SK-N-SH (cell line): ENCODE measurements around the gene LRP5. TPM values are rescaled to one million over a fixed set of nuclear protein-coding genes. Genes with fewer than 3 reads are reported as not detected.

Source experiments
- CTCF ChIA-PET: fragments of 300-600, 350-600 bp; formaldehyde crosslinking; extraction: SDS; loops from one replicate; lab custom pipeline; 2021; lab: Yijun Ruan, JAX
- POLR2A ChIA-PET: fragments of 350-600 bp; sonication (Branson Sonifier 250); formaldehyde crosslinking; extraction: SDS; loops from one replicate; lab custom pipeline; 2020; ENCODE audit warnings: antibody characterized with exemption, inconsistent platforms; lab: Yijun Ruan, JAX
- DNase-seq: peaks from one replicate; pipeline ENCODE4 v3.0.0; 2012
- H2AFZ ChIP-seq: fragments of 200-600 bp; sonication (generic); 2 replicates; pipeline ENCODE4 v1.8.1; 2016; ENCODE audit warnings: antibody characterized with exemption, mild to moderate bottlenecking, low read depth
- H3F3A ChIP-seq: fragments of 200-600 bp; sonication (generic); replicated peaks from 2 replicates; pipeline ENCODE3; 2016; ENCODE audit warnings: antibody characterized with exemption, mild to moderate bottlenecking; ENCODE audit not compliant: insufficient read depth
- H3K27ac ChIP-seq, 2 experiments: fragments of 200-500 bp in 1 of 2; fragments of 200-600 bp in 1 of 2; sonication (Bioruptor generic) in 1 of 2; sonication (generic), shearing (Covaris generic) in 1 of 2; 2 replicates each; pipeline versions ENCODE4 v1.5.1 to v1.6.1; 2014 to 2016; ENCODE audit warnings: low read depth in 2 of 2, inconsistent platforms in 1 of 2, low read length in 1 of 2, mild to moderate bottlenecking in 1 of 2, mixed read lengths in 1 of 2
- H3K27me3 ChIP-seq: fragments of 200-600 bp; sonication (generic), shearing (Covaris generic); 2 replicates; pipeline ENCODE4 v1.6.1; 2016; ENCODE audit warnings: mixed run types; ENCODE audit not compliant: insufficient read depth
- H3K36me3 ChIP-seq, 2 experiments: fragments of 200-500 bp in 1 of 2; fragments of 200-600 bp in 1 of 2; sonication (Bioruptor generic) in 1 of 2; sonication (generic) in 1 of 2; replicated peaks in 1 of 2; 2 replicates each; pipeline versions ENCODE3 to v1.5.1; 2014 to 2016; ENCODE audit warnings: low read length in 1 of 2, mild to moderate bottlenecking in 1 of 2; ENCODE audit not compliant: insufficient read depth in 2 of 2, control insufficient read depth in 1 of 2
- H3K4me1 ChIP-seq, 2 experiments: fragments of 200-500 bp in 1 of 2; fragments of 200-600 bp in 1 of 2; sonication (Bioruptor generic) in 1 of 2; sonication (generic), shearing (Covaris generic) in 1 of 2; 2 replicates each; pipeline versions ENCODE4 v1.5.1 to v1.6.1; 2014 to 2016; ENCODE audit warnings: low read depth in 1 of 2, low read length in 1 of 2, mixed run types in 1 of 2; ENCODE audit not compliant: insufficient read depth in 2 of 2, control insufficient read depth in 1 of 2
- H3K4me2 ChIP-seq: fragments of 200-600 bp; sonication (generic), shearing (Covaris generic); 2 replicates; pipeline ENCODE4 v1.6.1; 2017; ENCODE audit warnings: mixed run types
- H3K4me3 ChIP-seq, 2 experiments: fragments of 200-500 bp in 1 of 2; fragments of 200-600 bp in 1 of 2; sonication (Bioruptor generic) in 1 of 2; sonication (generic), shearing (Covaris generic) in 1 of 2; 2 replicates each; pipeline versions ENCODE4 v1.5.1 to v1.8.1; 2014 to 2016; ENCODE audit warnings: low read depth in 2 of 2, inconsistent platforms in 1 of 2, low read length in 1 of 2, mild to moderate bottlenecking in 1 of 2, mixed read lengths in 1 of 2, moderate library complexity in 1 of 2
- H3K79me2 ChIP-seq: fragments of 200-600 bp; sonication (generic); 2 replicates; pipeline ENCODE4 v1.8.1; 2017; ENCODE audit warnings: mild to moderate bottlenecking; ENCODE audit not compliant: insufficient read depth
- H3K9ac ChIP-seq: fragments of 200-600 bp; sonication (generic); 2 replicates; pipeline ENCODE4 v1.6.1; 2017; ENCODE audit warnings: mixed run types
- H3K9me2 ChIP-seq: fragments of 200-600 bp; sonication (generic); 2 replicates; pipeline ENCODE4 v1.6.1; 2017; ENCODE audit warnings: mixed run types
- H3K9me3 ChIP-seq: fragments of 200-600 bp; sonication (generic); 2 replicates; pipeline ENCODE4 v1.6.1; 2017; ENCODE audit warnings: mixed run types, mild to moderate bottlenecking, moderate library complexity
- H4K20me1 ChIP-seq: fragments of 200-600 bp; sonication (generic); 2 replicates; pipeline ENCODE4 v1.6.1; 2017; ENCODE audit warnings: mild to moderate bottlenecking, mixed run types; ENCODE audit not compliant: insufficient read depth
- FOSL2 ChIP-seq: IDR thresholded peaks from 2 replicates; pipeline ENCODE4 v1.4.0; 2012; ENCODE audit warnings: low read depth, mild to moderate bottlenecking, moderate library complexity, borderline replicate concordance
- IRF3 ChIP-seq: fragments of 150-350 bp; IDR thresholded peaks from 2 replicates; pipeline ENCODE4 v1.6.1; 2016; ENCODE audit warnings: mild to moderate bottlenecking, low read depth, low read length
- PBX3 ChIP-seq: IDR thresholded peaks from 2 replicates; pipeline ENCODE4; 2012
- RAD21 ChIP-seq: IDR thresholded peaks from 2 replicates; pipeline ENCODE4 v1.6.1; 2012; ENCODE audit warnings: mild to moderate bottlenecking, low read length
- RCOR1 ChIP-seq: fragments of 150-350 bp; IDR thresholded peaks from 2 replicates; pipeline ENCODE4 v1.6.1; 2017; ENCODE audit warnings: antibody characterized with exemption, low read length
- RFX5 ChIP-seq: IDR thresholded peaks from 2 replicates; pipeline ENCODE4 v1.6.1; 2012; ENCODE audit warnings: mild to moderate bottlenecking, improper control_type of control experiment, low read length
- TAF1 ChIP-seq: IDR thresholded peaks from 2 replicates; pipeline ENCODE4 v1.6.1; 2012; ENCODE audit warnings: low read depth, mild to moderate bottlenecking, low read length, moderate library complexity, borderline replicate concordance
- TCF12 ChIP-seq: IDR thresholded peaks from 2 replicates; pipeline ENCODE4 v1.4.0; 2012
- WGBS: methylation state at CpG from one replicate; pipeline ENCODE4 v1.1.6; 2017; ENCODE audit warnings: low lambda C conversion rate; 5-methylcytosine and 5-hydroxymethylcytosine counted together
- polyA plus RNA-seq, 3 experiments: library from polyadenylated mRNA; depleted of rRNA; stranded (reverse); fragments of >200 nt; gene quantifications; 2 replicates each; pipeline ENCODE4 v1.2.3, GENCODE V29; 2012
- TF ChIP-seq, protein P1 (sequence below): fragments of 150-350 bp; IDR thresholded peaks from 2 replicates; pipeline ENCODE4 v1.6.1; 2017; ENCODE audit warnings: antibody characterized with exemption, low read length, low read depth, borderline replicate concordance
- TF ChIP-seq, protein P2 (sequence below): IDR thresholded peaks from 2 replicates; pipeline ENCODE4 v1.4.0; 2012; ENCODE audit warnings: low read depth, borderline replicate concordance

LRP5 gene
- polyA plus RNA-seq, 1 of the 3 experiments (the other 2 are of a cell fraction), result 15.0 TPM

DNA sequence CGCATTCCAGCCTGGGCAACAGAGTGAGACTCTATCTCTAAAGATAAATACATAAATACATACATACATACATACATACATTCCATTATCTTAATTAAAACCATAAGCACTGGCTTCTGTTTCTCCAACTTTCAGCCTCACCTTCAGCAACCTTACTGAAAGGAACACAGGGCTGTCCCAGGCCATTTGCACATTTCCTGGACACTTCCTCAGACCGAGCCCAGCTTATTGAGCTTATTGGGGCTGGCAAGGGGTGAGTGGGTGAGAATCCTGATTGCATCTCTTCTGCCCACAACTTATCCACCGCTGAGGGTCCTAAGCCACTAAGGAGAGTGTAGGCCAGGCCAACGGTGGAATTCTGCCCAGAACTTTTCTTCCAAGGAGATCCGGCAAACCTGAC is 16.5 kb upstream of the LRP5 start:
- Histone ChIP-seq H3K27ac (no peak overlapping the region), H3K4me2 (no peak overlapping the region), H3K4me1 (peaks cover 0 to 2% of the 10 kb centered on the region in 2 experiments; a peak in 1 of 4 replicates), H3K9me2 (no peaks in the 10 kb centered on the region), H3F3A (no peaks in the 10 kb centered on the region), H3K79me2 (no peaks in the 10 kb centered on the region), H3K27me3 (no peaks in the 10 kb centered on the region)
- DNase-seq, result no peak
- TF ChIP-seq FOSL2, result no peak
- TF ChIP-seq, all 33 proteins: peak for 0
- Histone ChIP-seq H4K20me1 (no peaks in the 10 kb centered on the region), H3K4me3 (no peak overlapping the region), H2AFZ (no peak overlapping the region), H3K9ac (no peak overlapping the region), H3K9me3 (no peaks in the 10 kb centered on the region), H3K36me3 (no peaks in the 10 kb centered on the region)
- ChIA-PET CTCF (interaction anchor here (1.1 to 5.8 kb wide), 9 partner anchors 9 to 88 kb away, joined by 3 to 170 read pairs (median 24); partner anchors contain the start of genes C11orf24 and LRP5), POLR2A (interaction anchor here (1.0 to 1.3 kb wide), 2 partner anchors 42 to 46 kb away, joined by 3 to 6 read pairs; no protein-coding TSS in a partner anchor)
- 87% methylated on average over 2 of the region's 5 CpGs for WGBS

- H3K9me2 ChIP-seq, result no peaks in the 10 kb centered on the region
- no peak overlapping the region for H3K4me2 ChIP-seq
- no peak overlapping the region for H3K27ac ChIP-seq
- H3K27me3 ChIP-seq, result no peaks in the 10 kb centered on the region
- 90% methylated on average over 14 of the region's 15 CpGs for WGBS
- H3K4me3 ChIP-seq, result no peak overlapping the region
- H3K4me1 ChIP-seq, result peaks cover 0 to 2% of the 10 kb centered on the region in 2 experiments; a peak in 1 of 4 replicates
- H2AFZ ChIP-seq, result no peak overlapping the region
- ChIA-PET POLR2A (interaction anchor here (0.9 to 1.3 kb wide), 2 partner anchors 39 to 43 kb away, joined by 3 read pairs; no protein-coding TSS in a partner anchor), CTCF (interaction anchor here (0.8 to 5.8 kb wide), 18 partner anchors 10 to 156 kb away, joined by 3 to 170 read pairs (median 15); partner anchors contain the start of genes C11orf24 and LRP5)
- no peaks in the 10 kb centered on the region for H3K9me3 ChIP-seq
- no peaks in the 10 kb centered on the region for H4K20me1 ChIP-seq
- no peaks in the 10 kb centered on the region for H3K79me2 ChIP-seq
- DNase-seq, result no peak
- no peak overlapping the region for H3K9ac ChIP-seq
- no peaks in the 10 kb centered on the region for H3F3A ChIP-seq
- H3K36me3 ChIP-seq, result no peaks in the 10 kb centered on the region
- no peak for TF ChIP-seq TAF1
- no peak for TF ChIP-seq RFX5
- TF ChIP-seq RAD21, result no peak
- TF ChIP-seq, protein P1, sequence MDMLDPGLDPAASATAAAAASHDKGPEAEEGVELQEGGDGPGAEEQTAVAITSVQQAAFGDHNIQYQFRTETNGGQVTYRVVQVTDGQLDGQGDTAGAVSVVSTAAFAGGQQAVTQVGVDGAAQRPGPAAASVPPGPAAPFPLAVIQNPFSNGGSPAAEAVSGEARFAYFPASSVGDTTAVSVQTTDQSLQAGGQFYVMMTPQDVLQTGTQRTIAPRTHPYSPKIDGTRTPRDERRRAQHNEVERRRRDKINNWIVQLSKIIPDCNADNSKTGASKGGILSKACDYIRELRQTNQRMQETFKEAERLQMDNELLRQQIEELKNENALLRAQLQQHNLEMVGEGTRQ, result no peak
- TF ChIP-seq TCF12, result no peak
- no peak for TF ChIP-seq PBX3
- TF ChIP-seq, protein P2, sequence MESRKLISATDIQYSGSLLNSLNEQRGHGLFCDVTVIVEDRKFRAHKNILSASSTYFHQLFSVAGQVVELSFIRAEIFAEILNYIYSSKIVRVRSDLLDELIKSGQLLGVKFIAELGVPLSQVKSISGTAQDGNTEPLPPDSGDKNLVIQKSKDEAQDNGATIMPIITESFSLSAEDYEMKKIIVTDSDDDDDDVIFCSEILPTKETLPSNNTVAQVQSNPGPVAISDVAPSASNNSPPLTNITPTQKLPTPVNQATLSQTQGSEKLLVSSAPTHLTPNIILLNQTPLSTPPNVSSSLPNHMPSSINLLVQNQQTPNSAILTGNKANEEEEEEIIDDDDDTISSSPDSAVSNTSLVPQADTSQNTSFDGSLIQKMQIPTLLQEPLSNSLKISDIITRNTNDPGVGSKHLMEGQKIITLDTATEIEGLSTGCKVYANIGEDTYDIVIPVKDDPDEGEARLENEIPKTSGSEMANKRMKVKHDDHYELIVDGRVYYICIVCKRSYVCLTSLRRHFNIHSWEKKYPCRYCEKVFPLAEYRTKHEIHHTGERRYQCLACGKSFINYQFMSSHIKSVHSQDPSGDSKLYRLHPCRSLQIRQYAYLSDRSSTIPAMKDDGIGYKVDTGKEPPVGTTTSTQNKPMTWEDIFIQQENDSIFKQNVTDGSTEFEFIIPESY, result no peak
- no peak for TF ChIP-seq RCOR1
- TF ChIP-seq IRF3, result no peak
These were observed 15.9 kb upstream of the LRP5 start for GRCh38 chr11:68296344-68297051.
